NCI-H526 (cell line): ENCODE data around the gene HSPA1A.
"Not testable (repeated sequence)": the region's sequence is repeated elsewhere in the genome, so short reads cannot be mapped to it uniquely, and the experiment has no call there.

Source experiments
- DNase-seq, 2 experiments: peaks; one replicate each; lab custom pipeline; 2025; lab: John Stamatoyannopoulos, UW

Gene HSPA1A

GRCh38 chr6:31836474-31837368 lies 21.4 kb downstream of the HSPA1A start:
- DNase-seq: no peak

GRCh38 chr6:31837369-31838113 lies 22.2 kb downstream of the HSPA1A start:
- DNase-seq: no peak

- DNase-seq: not testable (repeated sequence)
These were observed 22.8 kb downstream of the HSPA1A start for GRCh38 chr6:31838114-31838553.

DNA sequence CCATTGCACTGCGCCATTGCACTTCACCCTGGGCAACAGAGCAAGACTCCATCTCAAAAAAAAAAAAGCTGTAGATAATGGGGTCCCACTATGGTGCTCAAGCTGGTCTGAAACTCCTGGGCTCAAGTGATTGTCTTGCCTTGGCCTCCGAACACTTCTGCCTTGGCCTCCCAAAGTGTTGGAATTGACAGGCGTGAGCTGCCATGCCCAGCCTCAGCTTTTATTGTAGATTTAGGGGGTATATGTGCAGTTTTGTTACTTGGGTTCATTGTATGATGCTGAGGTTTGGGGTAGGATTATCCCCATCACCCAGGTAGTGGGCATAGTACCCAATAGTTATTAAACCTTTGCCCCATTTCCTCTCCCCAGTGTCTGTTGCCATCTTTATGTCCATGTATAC lies 23.6 kb downstream of the HSPA1A start:
- DNase-seq: no peak

DNA sequence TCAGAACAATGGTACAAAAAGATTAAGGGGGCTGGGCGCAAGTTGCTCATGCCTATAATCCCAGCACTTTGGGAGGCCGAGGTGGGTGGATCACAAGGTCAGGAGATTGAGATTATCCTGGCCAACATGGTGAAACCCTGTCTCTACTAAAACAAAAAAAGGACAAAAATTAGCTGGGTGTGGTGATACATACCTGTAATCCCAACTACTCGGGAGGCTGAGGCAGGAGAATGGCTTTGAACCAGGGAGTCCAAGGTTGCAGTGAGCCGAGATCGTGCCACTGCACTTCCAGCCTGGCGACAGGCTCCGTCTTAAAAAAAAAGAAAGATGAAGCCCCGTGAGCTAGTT lies 24.4 kb downstream of the HSPA1A start:
- not testable (repeated sequence) for DNase-seq

DNA sequence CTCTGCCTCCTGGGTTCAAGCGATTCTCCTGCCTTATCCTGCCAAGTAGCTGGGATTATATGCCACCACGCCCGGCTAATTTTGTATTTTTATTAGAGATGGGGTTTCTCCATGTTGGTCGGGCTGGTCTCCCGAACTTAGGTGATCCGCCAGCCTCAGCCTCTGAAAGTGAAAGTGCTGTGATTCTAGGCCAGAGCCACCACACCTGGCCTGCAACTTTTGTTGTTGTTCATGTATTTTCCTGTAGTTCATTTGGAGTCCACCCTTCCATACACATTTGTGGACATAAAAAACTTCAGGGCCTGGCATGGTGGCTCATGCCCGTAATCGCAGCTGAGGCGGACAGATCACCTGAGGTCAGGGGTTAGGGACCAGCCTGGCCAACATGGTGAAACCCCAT lies 26.7 kb downstream of the HSPA1A start:
- DNase-seq: no peak

- DNase-seq: no peak
These were observed 29.2 kb downstream of the HSPA1A start for GRCh38 chr6:31844507-31844906.

DNA sequence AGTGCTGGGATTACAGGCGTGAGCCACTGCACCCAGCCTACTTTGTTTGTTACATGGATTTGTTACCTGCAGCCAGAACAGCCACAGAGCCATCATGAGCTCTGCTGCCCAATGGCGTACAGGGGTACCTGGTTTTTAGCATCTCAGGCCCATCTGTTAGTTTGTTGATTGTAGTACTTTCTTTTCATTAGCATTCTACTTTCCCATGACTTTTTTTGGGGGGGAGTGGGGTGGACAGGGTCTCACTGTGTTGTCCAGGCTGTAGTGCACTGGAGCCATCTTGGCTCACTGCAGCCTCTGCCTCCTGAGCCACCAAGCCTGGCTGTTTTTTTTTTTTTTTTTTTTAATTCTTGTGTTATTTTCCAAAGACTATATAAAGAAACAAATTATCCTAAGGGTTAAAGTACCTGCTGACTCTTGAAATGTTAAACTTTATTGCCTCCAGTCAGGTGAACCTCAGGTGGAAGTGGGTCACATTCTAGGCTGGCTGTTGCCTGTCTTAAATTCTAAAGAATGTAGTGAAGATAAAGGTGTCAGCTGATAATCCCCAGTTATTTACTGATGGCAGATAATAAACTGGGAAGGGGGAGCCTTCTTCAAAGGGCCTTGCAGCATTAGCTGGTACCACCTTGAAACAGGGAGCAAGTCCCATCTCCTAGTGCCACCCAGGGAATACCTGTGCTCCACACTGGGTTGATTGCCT lies 32.1 kb downstream of the HSPA1A start:
- DNase-seq: no peak

GRCh38 chr6:31850765-31851484 lies 35.6 kb downstream of the HSPA1A start:
- DNase-seq: no peak

DNA sequence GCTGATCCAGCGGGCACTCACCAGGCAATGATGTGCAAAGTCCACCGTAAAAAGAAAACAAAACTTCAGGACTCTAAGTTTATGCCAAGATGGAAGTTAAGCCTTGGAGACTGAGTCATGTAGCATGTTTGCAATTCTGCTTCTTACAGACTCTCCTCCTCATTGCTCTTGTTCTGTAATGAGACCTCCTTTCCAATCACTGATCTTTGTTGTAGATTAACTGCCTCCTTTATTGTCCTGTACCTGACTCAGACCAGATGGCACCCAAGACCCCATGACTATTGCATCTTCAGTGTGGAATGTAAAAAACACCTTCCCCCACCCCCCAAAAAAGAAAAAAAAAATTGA lies 36.1 kb downstream of the HSPA1A start:
- no peak for DNase-seq

DNA sequence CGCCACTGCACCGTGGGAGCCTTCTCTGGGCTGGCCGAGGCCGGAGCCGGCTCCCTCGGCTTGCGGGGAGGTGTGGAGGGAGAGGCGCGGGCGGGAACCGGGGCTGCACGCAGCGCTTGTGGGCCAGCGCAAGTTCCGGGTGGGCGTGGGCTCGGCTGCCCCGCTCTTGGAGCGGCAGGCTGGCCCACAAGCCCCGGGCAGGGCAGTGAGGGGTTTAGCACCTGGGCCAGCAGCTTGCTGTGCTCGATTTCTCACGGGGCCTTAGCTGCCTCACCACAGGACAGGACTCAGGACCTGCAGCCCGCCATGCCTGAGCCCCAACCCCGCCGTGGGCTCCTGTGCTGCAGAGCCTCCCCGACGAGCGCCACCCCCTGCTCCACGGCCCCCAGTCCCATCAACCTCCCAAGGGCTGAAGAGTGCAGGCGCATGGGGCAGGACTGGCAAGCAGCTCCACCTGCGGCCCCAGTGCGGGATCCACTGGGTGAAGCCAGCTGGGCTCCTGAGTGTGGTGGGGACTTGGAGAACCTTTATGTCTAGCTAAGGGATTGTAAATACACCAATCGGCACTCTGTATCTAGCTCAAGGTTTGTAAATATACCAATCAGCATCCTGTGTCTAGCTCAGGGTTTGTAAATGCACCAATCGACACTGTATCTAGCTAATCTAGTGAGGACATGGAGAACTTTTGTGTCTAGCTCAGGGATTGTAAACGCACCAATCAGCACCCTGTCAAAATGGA lies 36.8 kb downstream of the HSPA1A start:
- peak in 1 of 2 experiments; percentile 41 for DNase-seq

DNA sequence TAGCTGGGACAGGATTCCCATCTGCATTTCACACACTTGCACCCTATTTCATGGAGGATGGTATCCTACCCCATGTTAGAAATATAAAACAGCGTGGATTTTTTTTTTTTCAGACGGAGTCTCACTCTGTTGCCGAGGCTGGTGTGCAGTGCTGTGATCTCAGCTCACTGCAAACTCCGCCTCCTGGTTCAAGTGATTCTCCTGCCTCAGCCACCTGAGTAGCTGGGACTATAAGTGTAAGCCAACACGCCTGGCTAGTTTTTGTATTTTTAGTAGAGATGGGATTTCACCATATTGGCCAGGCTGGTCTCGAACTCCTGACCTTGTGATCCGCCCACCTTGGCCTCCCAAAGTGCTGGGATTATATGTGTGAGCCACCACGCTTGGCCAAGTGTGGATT lies 42.4 kb downstream of the HSPA1A start:
- not testable (repeated sequence) for DNase-seq

DNA sequence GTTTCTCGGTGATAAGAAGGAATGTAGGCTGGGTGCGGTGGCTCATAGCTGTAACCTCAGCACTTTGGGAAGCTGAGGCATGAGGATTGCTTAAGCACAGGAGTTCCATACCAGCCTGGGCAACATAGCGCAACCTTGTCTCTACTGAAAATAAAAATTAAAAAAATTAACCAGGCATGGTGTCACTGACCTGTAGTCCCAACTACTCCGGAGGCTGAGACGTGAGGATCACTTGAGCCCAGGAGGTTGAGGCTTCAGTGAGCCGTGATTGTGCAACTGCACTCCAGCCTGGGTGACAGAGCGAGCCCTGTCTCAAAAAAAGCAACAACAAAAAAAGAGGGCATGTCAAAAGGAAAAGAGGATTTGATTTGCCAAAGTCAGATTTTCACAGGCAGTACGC lies 43.4 kb downstream of the HSPA1A start:
- no peak for DNase-seq

DNA sequence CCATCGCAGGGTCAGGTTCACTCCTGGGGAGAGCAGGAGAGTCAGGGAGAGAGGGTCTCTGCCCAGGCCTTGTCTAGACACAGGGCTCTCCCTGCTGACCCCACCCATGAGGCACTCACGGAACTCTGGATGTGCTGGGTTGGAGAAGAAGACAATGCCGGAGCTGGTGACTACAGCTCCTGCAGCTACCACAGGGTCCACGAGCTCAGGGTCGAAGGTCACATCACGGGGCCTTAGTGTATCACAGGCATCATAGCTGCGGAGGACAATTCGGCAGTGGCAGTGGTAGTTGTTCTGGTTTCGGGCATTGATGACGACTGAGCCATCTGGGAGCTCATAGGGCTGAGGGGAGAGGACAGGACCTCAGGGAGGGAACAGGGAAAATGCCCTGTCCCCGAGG lies 44.6 kb downstream of the HSPA1A start:
- no peak for DNase-seq

DNA sequence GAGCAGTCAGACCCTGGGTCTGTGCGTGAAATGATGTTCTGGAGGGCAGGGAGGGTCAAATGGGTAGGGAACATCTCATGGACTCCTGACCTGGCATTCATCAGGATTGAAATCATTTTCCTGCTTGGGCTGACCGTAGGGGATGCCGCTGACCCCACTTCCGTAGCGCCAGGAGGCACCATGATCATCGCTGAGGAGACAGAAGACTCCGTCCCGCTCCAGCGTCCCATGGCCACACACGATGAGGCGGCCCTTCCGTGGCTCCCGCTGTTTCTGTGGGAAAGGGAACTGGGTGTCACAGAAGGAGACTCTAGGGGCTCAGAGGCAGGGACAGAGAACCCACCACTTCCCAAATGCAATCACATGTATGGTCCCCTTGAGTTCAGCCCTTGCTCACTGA lies 45.0 kb downstream of the HSPA1A start:
- DNase-seq: no peak

DNA sequence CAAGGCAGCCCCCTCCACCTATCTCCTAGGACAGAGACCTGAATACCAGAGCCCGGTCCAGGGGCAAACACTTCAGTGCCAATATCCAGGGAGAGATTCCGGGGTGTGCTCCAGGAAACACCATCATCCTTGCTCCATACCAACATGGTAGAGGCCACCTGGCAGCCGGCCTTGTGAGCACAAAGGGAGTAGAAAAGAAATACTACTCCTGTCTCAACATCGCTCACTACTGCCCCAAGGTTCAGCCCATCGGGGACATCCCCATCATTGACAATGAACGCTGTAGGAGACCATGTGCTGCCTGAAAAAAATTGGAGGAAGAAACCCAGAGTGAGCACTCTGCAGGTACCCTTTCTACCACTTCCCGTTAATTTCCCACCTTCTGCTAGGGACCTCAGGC lies 45.8 kb downstream of the HSPA1A start:
- DNase-seq: no peak

GRCh38 chr6:31861919-31862343 lies 46.6 kb downstream of the HSPA1A start:
- DNase-seq: no peak

GRCh38 chr6:31862344-31863235 lies 47.2 kb downstream of the HSPA1A start, which contains the start of gene NEU1:
TSS of gene NEU1 (minus strand) at chr6:31862821. CDS start at chr6:31862776, 45 bp downstream.
- DNase-seq: peak; percentile 100

- not testable (repeated sequence) for DNase-seq
These were observed 48.8 kb downstream of the HSPA1A start for GRCh38 chr6:31864123-31864562.

DNA sequence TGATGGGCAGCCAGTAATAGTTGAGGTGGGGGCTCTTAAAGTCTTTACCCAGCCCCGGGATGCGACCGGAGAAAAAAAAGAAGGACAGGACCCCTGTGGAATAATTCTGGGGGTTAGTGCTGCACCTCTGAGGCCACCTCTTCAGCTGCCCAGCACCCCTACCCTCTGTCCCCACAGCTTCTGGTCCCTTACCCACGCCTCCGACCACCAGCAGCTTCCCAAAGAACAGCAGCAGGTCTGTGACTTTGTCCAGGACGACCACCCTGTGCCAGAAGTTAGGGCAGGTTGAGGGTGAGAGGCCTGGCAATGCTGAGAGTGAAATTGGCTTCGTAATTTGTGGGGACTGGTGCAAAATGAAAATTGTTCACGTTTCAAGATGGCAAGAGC lies 49.5 kb downstream of the HSPA1A start:
- DNase-seq: no peak
